OCI-LY7 (cell line): Measurements from ENCODE around the gene PLPP1. TPM values are rescaled to one million over a fixed set of nuclear protein-coding genes. Genes with fewer than 3 reads are reported as not detected.

Experiments
- BruUV-seq: library from RNA; stranded (reverse); fragments of 400-500 nt; replicated peaks from 2 replicates; lab custom pipeline; 2021; lab: Mats Ljungman, UMichigan
- CTCF ChIA-PET: fragments of 300-600 bp; sonication (Branson Sonifier 250); formaldehyde crosslinking; loops from one replicate; lab custom pipeline; 2022; ENCODE audit warnings: antibody characterized with exemption; ENCODE audit not compliant: unreplicated experiment; lab: Charles Lee
- POLR2A ChIA-PET: fragments of 300-600 bp; sonication (Branson Sonifier 250); formaldehyde crosslinking; loops from one replicate; lab custom pipeline; 2022; ENCODE audit warnings: antibody characterized with exemption; lab: Charles Lee
- DNase-seq: peaks from one replicate; pipeline ENCODE4 v3.0.0-alpha.2; 2015; ENCODE audit warnings: low spot score
- H2AFZ ChIP-seq: fragments of 200-600 bp; sonication (generic), shearing (Covaris generic); 2 replicates; pipeline ENCODE4 v1.6.1; 2014; ENCODE audit warnings: mild to moderate bottlenecking, antibody characterized with exemption, low read length, moderate library complexity
- H3K27ac ChIP-seq: fragments of 200-600 bp; sonication (generic); 2 replicates; pipeline ENCODE4 v1.5.1; 2014; ENCODE audit warnings: mixed run types, low read depth, mild to moderate bottlenecking, moderate library complexity, low read length, inconsistent platforms; ENCODE audit not compliant: poor library complexity, severe bottlenecking
- H3K36me3 ChIP-seq: fragments of 200-600 bp; sonication (generic); 2 replicates; pipeline ENCODE4 v1.6.1; 2014; ENCODE audit warnings: mild to moderate bottlenecking, antibody characterized with exemption, low read length, moderate library complexity, mixed read lengths; ENCODE audit not compliant: insufficient read depth
- H3K4me1 ChIP-seq: fragments of 200-600 bp; sonication (generic); 2 replicates; pipeline ENCODE4 v1.5.1; 2014; ENCODE audit warnings: mild to moderate bottlenecking, low read length; ENCODE audit not compliant: insufficient read depth, poor library complexity, severe bottlenecking
- H3K4me2 ChIP-seq: fragments of 200-600 bp; sonication (generic); 2 replicates; pipeline ENCODE4 v1.6.1; 2014; ENCODE audit warnings: mild to moderate bottlenecking, low read length
- H3K4me3 ChIP-seq: fragments of 200-600 bp; sonication (generic); 2 replicates; pipeline ENCODE4 v1.5.1; 2014; ENCODE audit warnings: mild to moderate bottlenecking, low read depth, low read length; ENCODE audit not compliant: poor library complexity, severe bottlenecking
- H3K79me2 ChIP-seq: fragments of 200-600 bp; sonication (generic); 2 replicates; pipeline ENCODE4 v1.6.1; 2016; ENCODE audit warnings: low read depth, mild to moderate bottlenecking, low read length, moderate library complexity, mixed read lengths; ENCODE audit not compliant: insufficient read depth
- H3K9me2 ChIP-seq: fragments of 200-600 bp; sonication (generic); 2 replicates; pipeline ENCODE4 v1.6.1; 2016; ENCODE audit warnings: mild to moderate bottlenecking, low read length, mixed read lengths; ENCODE audit not compliant: insufficient read depth
- H3K9me3 ChIP-seq: fragments of 200-600 bp; sonication (generic); 2 replicates; pipeline ENCODE4 v1.6.1; 2014; ENCODE audit warnings: mild to moderate bottlenecking, mixed run types, low read length, mixed read lengths
- H4K20me1 ChIP-seq: fragments of 200-600 bp; sonication (generic); 2 replicates; pipeline ENCODE4 v1.6.1; 2014; ENCODE audit warnings: mild to moderate bottlenecking, antibody characterized with exemption, low read length, moderate library complexity, mixed read lengths; ENCODE audit not compliant: insufficient read depth
- EZH2phosphoT487 ChIP-seq: fragments of 200-600 bp; sonication (generic); IDR thresholded peaks from 2 replicates; pipeline ENCODE4 v1.6.1; 2018; ENCODE audit warnings: low read depth, borderline replicate concordance, mild to moderate bottlenecking, mixed run types, antibody characterized with exemption, low read length, moderate library complexity, mixed read lengths
- intact Hi-C: fragments of 100-400 bp; cut with micrococcal nuclease; formaldehyde crosslinking; loops from one replicate; pipeline ENCODE4 v1.10.0; 2022; ENCODE audit not compliant: unreplicated experiment
- total RNA-seq, 2 experiments: library from RNA; depleted of rRNA in 1 of 2; stranded (reverse); fragments of >200 nt in 1 of 2; shearing (Covaris generic) in 1 of 2; gene quantifications; 2 replicates each; pipeline ENCODE4 v1.2.3, GENCODE V29; 2014 to 2022
- TF ChIP-seq, protein P1 (sequence below): fragments of 200-600 bp; sonication (generic); conservative IDR thresholded peaks from 2 replicates; pipeline ENCODE4 v1.5.1; 2014; ENCODE audit warnings: mild to moderate bottlenecking, antibody characterized with exemption, low read length, moderate library complexity, mixed read lengths

The PLPP1 gene
- total RNA-seq, 2 experiments from 2014 or later = 2.3 to 6.8 TPM

- no peaks in the 10 kb centered on the region for H3K79me2 ChIP-seq
- H3K4me2 ChIP-seq = no peak overlapping the region
- intact Hi-C loops = no loop called here
- BruUV-seq = no TSS peak
- no peak overlapping the region for H3K27ac ChIP-seq
- POLR2A ChIA-PET = interaction anchor here (0.7 to 1.2 kb wide), 3 partner anchors 9 to 20 kb away, joined by 3 read pairs; no protein-coding TSS in a partner anchor
- H2AFZ ChIP-seq = no peak overlapping the region
- H4K20me1 ChIP-seq = no peaks in the 10 kb centered on the region
- CTCF ChIA-PET = interaction anchor here (0.6 kb wide), 1 partner anchor 10 kb away, joined by 3 read pairs; no protein-coding TSS in a partner anchor
- H3K36me3 ChIP-seq = no peaks in the 10 kb centered on the region
- H3K4me1 ChIP-seq = no peaks in the 10 kb centered on the region
- no peaks in the 10 kb centered on the region for H3K9me2 ChIP-seq
- no peaks in the 10 kb centered on the region for H3K9me3 ChIP-seq
- H3K4me3 ChIP-seq = no peak overlapping the region
- no peak for DNase-seq
- TF ChIP-seq, protein P1, sequence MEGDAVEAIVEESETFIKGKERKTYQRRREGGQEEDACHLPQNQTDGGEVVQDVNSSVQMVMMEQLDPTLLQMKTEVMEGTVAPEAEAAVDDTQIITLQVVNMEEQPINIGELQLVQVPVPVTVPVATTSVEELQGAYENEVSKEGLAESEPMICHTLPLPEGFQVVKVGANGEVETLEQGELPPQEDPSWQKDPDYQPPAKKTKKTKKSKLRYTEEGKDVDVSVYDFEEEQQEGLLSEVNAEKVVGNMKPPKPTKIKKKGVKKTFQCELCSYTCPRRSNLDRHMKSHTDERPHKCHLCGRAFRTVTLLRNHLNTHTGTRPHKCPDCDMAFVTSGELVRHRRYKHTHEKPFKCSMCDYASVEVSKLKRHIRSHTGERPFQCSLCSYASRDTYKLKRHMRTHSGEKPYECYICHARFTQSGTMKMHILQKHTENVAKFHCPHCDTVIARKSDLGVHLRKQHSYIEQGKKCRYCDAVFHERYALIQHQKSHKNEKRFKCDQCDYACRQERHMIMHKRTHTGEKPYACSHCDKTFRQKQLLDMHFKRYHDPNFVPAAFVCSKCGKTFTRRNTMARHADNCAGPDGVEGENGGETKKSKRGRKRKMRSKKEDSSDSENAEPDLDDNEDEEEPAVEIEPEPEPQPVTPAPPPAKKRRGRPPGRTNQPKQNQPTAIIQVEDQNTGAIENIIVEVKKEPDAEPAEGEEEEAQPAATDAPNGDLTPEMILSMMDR = no peak
- no peak for TF ChIP-seq EZH2phosphoT487
Observed at GRCh38 chr5:55521881-55522280, 12.9 kb downstream of the PLPP1 start.

DNA sequence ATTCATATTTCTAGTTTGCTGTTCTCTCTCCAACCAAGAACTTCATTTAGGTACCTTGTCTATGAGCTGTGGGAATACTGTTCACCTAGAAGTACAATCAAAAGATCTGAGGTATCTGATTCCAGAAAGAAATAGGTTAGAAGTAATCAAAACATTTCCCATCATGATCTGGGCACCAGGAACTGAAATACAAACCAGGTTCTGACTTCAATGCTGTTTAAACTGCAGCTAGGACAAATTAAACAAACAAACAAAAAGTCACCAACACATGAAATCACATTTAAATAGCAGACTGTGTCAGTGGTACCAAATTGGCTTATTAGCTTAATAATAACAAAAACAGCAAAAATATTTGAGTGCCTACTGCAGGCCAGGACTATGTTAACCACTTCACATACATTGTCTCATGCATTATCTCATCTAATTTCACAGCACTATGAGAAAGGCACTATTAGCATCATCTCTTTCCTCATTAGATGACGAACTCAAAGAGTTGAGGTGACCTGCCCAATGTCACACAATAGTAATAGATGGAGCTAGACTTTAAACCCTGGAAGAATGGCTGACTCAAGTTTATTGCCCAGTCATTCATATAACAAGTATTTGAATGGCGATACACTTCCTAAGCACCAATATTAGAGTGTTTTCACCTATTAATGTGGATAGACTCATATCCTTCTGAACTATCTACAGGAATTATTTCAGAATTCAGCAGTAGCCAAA, 14.5 kb downstream of the PLPP1 start:
- Histone ChIP-seq H4K20me1 (no peaks in the 10 kb centered on the region), H3K36me3 (no peaks in the 10 kb centered on the region), H3K9me2 (no peaks in the 10 kb centered on the region), H3K79me2 (no peaks in the 10 kb centered on the region), H3K9me3 (no peaks in the 10 kb centered on the region), H3K4me3 (no peak overlapping the region), H3K4me1 (no peaks in the 10 kb centered on the region), H3K4me2 (no peak overlapping the region), H2AFZ (no peak overlapping the region), H3K27ac (no peak overlapping the region)
- CTCF ChIA-PET = interaction anchor here (0.6 kb wide), 1 partner anchor 14 kb away, joined by 4 read pairs; the partner anchor contains the start of gene PLPP1
- no TSS peak for BruUV-seq
- DNase-seq = no peak
- intact Hi-C loops = no loop called here
- TF ChIP-seq EZH2phosphoT487 = no peak
- TF ChIP-seq, protein P1 = no peak
- POLR2A ChIA-PET = interaction anchor here (0.6 to 1.1 kb wide), 3 partner anchors 9 to 74 kb away, joined by 3 to 5 read pairs (median 3); no protein-coding TSS in a partner anchor
